GM12878 (cell line): Measurements from ENCODE around the gene NT5C3B.

Experiments used
- ASH2L ChIP-seq: fragments of 300-600, 200-600 bp; sonication (generic); IDR thresholded peaks from 2 replicates; pipeline ENCODE4 v1.6.1; 2017; ENCODE audit warnings: low read depth, mild to moderate bottlenecking, borderline replicate concordance
- CTCF ChIP-seq, 3 experiments: IDR thresholded peaks in 2 of 3; conservative IDR thresholded peaks in 1 of 3; 2 replicates each; pipeline ENCODE4 v1.5.1; 2011; ENCODE audit warnings: low read depth in 3 of 3, low read length in 3 of 3, mild to moderate bottlenecking in 3 of 3, control low read depth in 2 of 3, moderate library complexity in 2 of 3, inconsistent platforms in 1 of 3, mixed read lengths in 1 of 3; ENCODE audit not compliant: control insufficient read depth in 2 of 3, insufficient read depth in 1 of 3; ENCODE audit errors: extremely low read depth in 1 of 3
- NRF1 ChIP-seq: conservative IDR thresholded peaks from 2 replicates; pipeline ENCODE4 v1.6.1; 2011; ENCODE audit warnings: mild to moderate bottlenecking, low read depth, low read length, improper control_type of control experiment
- POLR2A ChIP-seq: IDR thresholded peaks from 2 replicates; pipeline ENCODE4 v1.6.1; 2011; ENCODE audit warnings: low read depth, mild to moderate bottlenecking, low read length
- POLR2AphosphoS5 ChIP-seq: IDR thresholded peaks from 2 replicates; pipeline ENCODE4 v1.6.1; 2011; ENCODE audit warnings: mild to moderate bottlenecking, low read length, inconsistent platforms
- TF ChIP-seq, protein P1 (sequence below): IDR thresholded peaks from 2 replicates; pipeline ENCODE4 v1.6.1; 2012; ENCODE audit warnings: low read depth, low read length, improper control_type of control experiment
- TF ChIP-seq, protein P2 (sequence below): IDR thresholded peaks from 2 replicates; pipeline ENCODE4 v1.6.1; 2011; ENCODE audit warnings: borderline replicate concordance, low read depth, mild to moderate bottlenecking, moderate library complexity, mixed read lengths, low read length; ENCODE audit not compliant: insufficient read depth; ENCODE audit errors: extremely low read length

DNA sequence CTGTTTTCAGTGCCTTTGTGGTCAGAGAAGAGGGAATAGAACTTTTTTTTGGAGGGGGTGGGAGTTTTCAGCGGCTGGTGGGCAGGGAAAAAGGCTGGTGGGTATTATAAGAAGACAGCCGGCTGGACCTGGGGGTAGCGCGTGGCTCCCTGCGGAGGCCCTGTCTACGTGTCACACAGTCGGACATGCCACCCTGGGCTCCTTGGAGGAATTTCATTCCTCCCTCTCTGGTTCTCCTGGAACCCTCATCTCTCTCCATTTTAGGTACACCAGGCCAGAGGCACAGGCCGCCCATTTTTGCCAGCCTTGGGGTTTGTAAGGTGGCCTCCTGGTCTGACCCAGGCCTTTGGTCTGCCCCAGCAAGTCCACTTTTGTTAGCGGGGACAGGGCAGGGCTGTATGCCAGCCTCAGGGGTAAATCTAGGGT, 22.3 kb downstream of the NT5C3B start:
- TF ChIP-seq POLR2A (no peak), CTCF (IDR thresholded peaks at IDR 0.05 in 2 of 3, conservative IDR thresholded peaks at IDR 0.05 in 1 of 3; ENCODE audit: control insufficient read depth in 2 of 3, extremely low read depth in 1 of 3, insufficient read depth in 1 of 3, low read depth in 3 of 3, low read length in 3 of 3) (no peak), POLR2AphosphoS5 (no peak), ASH2L (no peak), NRF1 (no peak)
- TF ChIP-seq, protein P1, sequence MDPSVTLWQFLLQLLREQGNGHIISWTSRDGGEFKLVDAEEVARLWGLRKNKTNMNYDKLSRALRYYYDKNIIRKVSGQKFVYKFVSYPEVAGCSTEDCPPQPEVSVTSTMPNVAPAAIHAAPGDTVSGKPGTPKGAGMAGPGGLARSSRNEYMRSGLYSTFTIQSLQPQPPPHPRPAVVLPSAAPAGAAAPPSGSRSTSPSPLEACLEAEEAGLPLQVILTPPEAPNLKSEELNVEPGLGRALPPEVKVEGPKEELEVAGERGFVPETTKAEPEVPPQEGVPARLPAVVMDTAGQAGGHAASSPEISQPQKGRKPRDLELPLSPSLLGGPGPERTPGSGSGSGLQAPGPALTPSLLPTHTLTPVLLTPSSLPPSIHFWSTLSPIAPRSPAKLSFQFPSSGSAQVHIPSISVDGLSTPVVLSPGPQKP = no peak
- TF ChIP-seq, protein P2, sequence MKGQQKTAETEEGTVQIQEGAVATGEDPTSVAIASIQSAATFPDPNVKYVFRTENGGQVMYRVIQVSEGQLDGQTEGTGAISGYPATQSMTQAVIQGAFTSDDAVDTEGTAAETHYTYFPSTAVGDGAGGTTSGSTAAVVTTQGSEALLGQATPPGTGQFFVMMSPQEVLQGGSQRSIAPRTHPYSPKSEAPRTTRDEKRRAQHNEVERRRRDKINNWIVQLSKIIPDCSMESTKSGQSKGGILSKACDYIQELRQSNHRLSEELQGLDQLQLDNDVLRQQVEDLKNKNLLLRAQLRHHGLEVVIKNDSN = no peak
